Esophagus squamous epithelium (tissue), 5 donors: Measurements from ENCODE around the gene TLE1. TPM values are rescaled to one million over a fixed set of nuclear protein-coding genes. Genes with fewer than 3 reads are reported as not detected.

Source experiments
- DNase-seq: peaks from one replicate; lab custom pipeline; 2025; lab: John Stamatoyannopoulos, UW
- H3K27ac ChIP-seq, 4 donors: fragments of 200-600 bp; sonication (generic); one replicate each; pipeline ENCODE4 v1.5.1; 2016 to 2019; ENCODE audit warnings: mild to moderate bottlenecking in 1 of 4
- H3K27me3 ChIP-seq, 4 donors: fragments of 200-600 bp; sonication (generic); 1 replicate in 3 of 4; 2 replicates in 1 of 4; pipeline versions ENCODE4 v1.5.1 to v1.6.0; 2017 to 2021; ENCODE audit warnings: antibody characterized with exemption in 1 of 4
- H3K36me3 ChIP-seq, 3 donors: fragments of 200-600 bp; sonication (generic); one replicate each; pipeline ENCODE4 v1.5.1; 2016 to 2019
- H3K4me1 ChIP-seq, 3 donors: fragments of 200-600 bp; sonication (generic); one replicate each; pipeline ENCODE4 v1.5.1; 2017 to 2019
- H3K4me3 ChIP-seq, 4 donors: fragments of 200-600 bp; sonication (generic); 1 replicate in 3 of 4; 2 replicates in 1 of 4; pipeline ENCODE4 v1.5.1; 2016 to 2019; ENCODE audit warnings: mild to moderate bottlenecking in 2 of 4, moderate library complexity in 1 of 4
- H3K9me3 ChIP-seq, 3 donors: fragments of 200-600 bp; sonication (generic); one replicate each; pipeline ENCODE4 v1.5.1; 2016 to 2019
- CTCF ChIP-seq, 6 experiments: fragments of 450-650 bp in 4 of 6; fragments of 200-600 bp in 2 of 6; sonication (generic) in 2 of 6; IDR thresholded peaks; one replicate each; pipeline ENCODE4 v1.5.1; 2016 to 2019; ENCODE audit warnings: antibody characterized with exemption in 6 of 6, mild to moderate bottlenecking in 4 of 6, moderate library complexity in 4 of 6
- POLR2A ChIP-seq, 4 donors: fragments of 450-650 bp; IDR thresholded peaks; one replicate each; pipeline ENCODE4 v1.6.1; 2017; ENCODE audit warnings: antibody characterized with exemption in 4 of 4, mild to moderate bottlenecking in 4 of 4, moderate library complexity in 3 of 4
- WGBS, 2 donors: methylation state at CpG; one replicate each; pipeline ENCODE4 v1.1.5; 2018; 5-methylcytosine and 5-hydroxymethylcytosine counted together
- intact Hi-C: fragments of 100-400 bp; cut with DNase I; formaldehyde crosslinking; loops from one replicate; pipeline ENCODE4 v1.15.0; 2022
- total RNA-seq, 4 donors: library from RNA; depleted of rRNA; stranded (reverse); fragments of >200 nt; gene quantifications; one replicate each; pipeline ENCODE4 v1.1.0, GENCODE V29; 2016
- donor health status: DM: yes; HTN: yes; CAD: no.

The TLE1 gene
- total RNA-seq, 4 donors from 2014 or later, result 17.1 to 43.3 (median 20.4) TPM

DNA sequence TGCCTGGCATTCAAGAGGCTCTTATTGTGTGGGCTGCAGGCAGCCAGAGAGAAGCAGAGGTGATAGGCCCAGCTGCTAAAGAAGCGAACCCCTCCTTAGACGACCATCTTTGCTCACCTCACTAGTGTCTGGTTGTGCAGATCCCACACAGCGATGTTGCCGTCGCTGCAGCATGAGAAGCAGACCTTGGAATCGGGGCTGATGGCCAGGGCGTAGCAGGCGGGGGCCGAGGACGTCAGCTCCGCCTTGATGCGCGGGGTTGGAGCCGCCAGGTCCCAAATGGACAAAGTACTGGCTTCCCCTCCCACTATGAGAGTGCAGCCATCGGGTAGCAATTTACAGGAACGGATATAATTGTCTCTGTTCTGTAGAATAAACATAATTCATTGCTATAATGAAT is 98.7 kb downstream of the TLE1 start:
- peaks cover 0 to 82% (median 0%) of the 10 kb centered on the region in 3 donors for H3K36me3 ChIP-seq
- no peaks in the 10 kb centered on the region for H3K27me3 ChIP-seq
- peaks cover 0 to 29% (median 9%) of the 10 kb centered on the region in 3 donors for H3K4me1 ChIP-seq
- H3K9me3 ChIP-seq, result no peaks in the 10 kb centered on the region
- intact Hi-C loops, result no loop called here
- no peak for DNase-seq
- WGBS, 2 donors, result 96 to 98% methylated on average over 8 to 15 of the region's 16 CpGs
- TF ChIP-seq POLR2A (IDR thresholded peaks at IDR 0.05) (no peak), CTCF (IDR thresholded peaks at IDR 0.05) (no peak)
- H3K27ac ChIP-seq, result peak overlapping the region in 1 of 4 donors; percentile 0
- H3K4me3 ChIP-seq, result no peak overlapping the region

- Histone ChIP-seq H3K36me3 (peaks cover 0 to 86% (median 0%) of the 10 kb centered on the region in 3 donors), H3K9me3 (no peaks in the 10 kb centered on the region), H3K27me3 (no peaks in the 10 kb centered on the region), H3K4me1 (peaks cover 0 to 24% (median 9%) of the 10 kb centered on the region in 3 donors), H3K4me3 (no peak overlapping the region), H3K27ac (peak overlapping the region in 1 of 4 donors; percentile 0)
- DNase-seq, result no peak
- no peak for TF ChIP-seq POLR2A (IDR thresholded peaks at IDR 0.05)
- TF ChIP-seq CTCF (IDR thresholded peaks at IDR 0.05), result no peak
- intact Hi-C loops, result no loop called here
- 90 to 95% methylated on average over 9 of the region's 9 CpGs for WGBS, 2 donors
These were observed 99.5 kb downstream of the TLE1 start for GRCh38 chr9:81589819-81590218.

DNA sequence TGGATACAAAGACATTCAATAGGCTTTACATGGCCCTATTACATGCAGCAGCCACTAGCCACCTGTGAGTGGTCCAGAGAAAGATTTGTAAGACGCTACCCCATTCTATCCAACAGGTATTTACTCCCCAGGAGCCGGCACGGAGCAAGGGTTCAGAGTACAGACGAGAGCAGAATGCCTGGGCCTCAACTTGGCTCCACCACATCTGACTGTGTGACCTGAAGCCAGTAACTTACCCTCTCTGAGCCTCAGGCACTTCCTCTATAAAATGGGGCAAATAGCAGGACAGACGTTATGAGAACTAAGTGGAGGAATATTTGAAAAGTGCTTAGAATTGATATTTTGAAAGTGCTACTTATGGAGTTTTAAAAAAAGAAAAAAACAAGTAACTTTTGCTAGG is 100.0 kb downstream of the TLE1 start:
- TF ChIP-seq CTCF (IDR thresholded peaks at IDR 0.05) (no peak), POLR2A (IDR thresholded peaks at IDR 0.05) (no peak)
- intact Hi-C loops, result no loop called here
- 78 to 82% methylated on average over 5 of the region's 5 CpGs for WGBS, 2 donors
- Histone ChIP-seq H3K27me3 (no peaks in the 10 kb centered on the region), H3K4me3 (no peak overlapping the region), H3K36me3 (peaks cover 0 to 90% (median 0%) of the 10 kb centered on the region in 3 donors), H3K9me3 (no peaks in the 10 kb centered on the region), H3K4me1 (peaks cover 0 to 20% (median 9%) of the 10 kb centered on the region in 3 donors), H3K27ac (peak overlapping the region in 1 of 4 donors; percentile 69)
- no peak for DNase-seq

DNA sequence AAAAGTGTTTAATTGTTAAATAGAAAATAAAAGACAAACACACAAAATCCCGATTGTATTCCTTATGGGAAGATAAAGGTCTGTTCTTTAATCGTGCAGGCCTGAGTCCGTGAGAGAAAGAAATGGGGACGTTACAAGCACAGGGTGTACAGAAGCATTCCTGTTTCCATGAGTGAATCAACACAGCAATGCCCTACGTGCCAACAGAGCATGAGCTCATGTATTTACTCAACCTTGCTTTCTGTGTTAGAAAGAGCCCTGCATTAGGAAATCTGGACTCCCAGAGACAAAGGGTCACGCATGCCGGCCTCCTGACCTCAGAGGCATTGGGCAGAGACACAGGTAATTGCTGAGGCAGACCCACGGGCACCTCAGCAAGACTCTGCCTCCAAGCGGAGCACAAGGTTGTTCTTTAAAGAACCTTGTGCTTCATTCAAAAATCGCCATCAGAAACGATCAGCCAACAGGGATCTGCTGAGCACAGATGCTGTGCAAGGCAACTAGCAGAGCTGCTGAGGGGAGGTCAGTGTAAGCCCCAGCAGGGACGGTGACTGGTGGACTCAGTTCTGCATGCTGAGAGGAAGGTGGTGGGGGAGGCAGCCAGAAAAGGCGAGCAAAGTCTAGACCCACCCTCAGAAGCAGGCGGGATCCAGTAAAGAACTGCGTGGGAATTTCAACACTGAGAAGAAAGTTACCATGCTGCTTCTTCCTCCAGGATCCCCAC is 101.0 kb downstream of the TLE1 start:
- intact Hi-C loops, result no loop called here
- TF ChIP-seq CTCF (IDR thresholded peaks at IDR 0.05), result no peak
- no peak for TF ChIP-seq POLR2A (IDR thresholded peaks at IDR 0.05)
- no peaks in the 10 kb centered on the region for H3K9me3 ChIP-seq
- H3K4me1 ChIP-seq, result peaks cover 0 to 19% (median 9%) of the 10 kb centered on the region in 3 donors
- H3K27ac ChIP-seq, result peak overlapping the region in 3 of 4 donors; percentile 44 to 74 (median 69)
- no peak for DNase-seq
- no peaks in the 10 kb centered on the region for H3K27me3 ChIP-seq
- peaks cover 0 to 100% (median 0%) of the 10 kb centered on the region in 3 donors for H3K36me3 ChIP-seq
- H3K4me3 ChIP-seq, result no peak overlapping the region
- 76 to 80% methylated on average over 12 to 14 of the region's 15 CpGs for WGBS, 2 donors

- H3K27me3 ChIP-seq, result no peaks in the 10 kb centered on the region
- no peak for TF ChIP-seq CTCF (IDR thresholded peaks at IDR 0.05)
- TF ChIP-seq POLR2A (IDR thresholded peaks at IDR 0.05), result no peak
- H3K36me3 ChIP-seq, result peaks cover 0 to 89% (median 0%) of the 10 kb centered on the region in 3 donors
- DNase-seq, result no peak
- 82 to 83% methylated on average over 1 of the region's 1 CpG for WGBS, 2 donors
- no peaks in the 10 kb centered on the region for H3K9me3 ChIP-seq
- H3K27ac ChIP-seq, result peak overlapping the region in 1 of 4 donors; percentile 44
- H3K4me1 ChIP-seq, result peaks cover 0 to 19% (median 5%) of the 10 kb centered on the region in 3 donors
- intact Hi-C loops, result no loop called here
- H3K4me3 ChIP-seq, result no peak overlapping the region
These were observed 102.6 kb downstream of the TLE1 start for GRCh38 chr9:81586786-81587185.
